ENCODE data around the gene TMEM248.

DNA sequence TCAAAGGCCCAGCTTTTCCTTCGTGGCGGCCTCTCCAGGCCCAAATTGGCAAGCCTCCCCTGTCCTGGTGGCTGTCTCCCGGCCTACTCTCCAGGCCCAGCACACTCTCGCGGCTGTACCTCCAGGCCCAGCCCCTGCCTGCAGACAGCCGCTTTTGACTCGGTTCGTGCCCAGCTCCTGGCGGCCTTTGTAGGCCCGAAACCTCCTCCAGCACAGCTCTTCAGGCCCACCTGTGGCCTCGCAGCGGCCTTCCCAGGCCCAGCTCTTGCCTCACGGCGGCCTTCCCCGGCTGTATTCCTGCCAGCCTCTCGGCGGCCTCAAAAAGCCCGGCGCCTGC lies 18.2 kb upstream of the TMEM248 start:
- no peak for TF ChIP-seq ZIC2 (tag by site-specific recombination; IDR thresholded peaks at IDR 0.05)
- no peak for TF ChIP-seq YY2 (tag by site-specific recombination; IDR thresholded peaks at IDR 0.05)
- TF ChIP-seq, protein P1, sequence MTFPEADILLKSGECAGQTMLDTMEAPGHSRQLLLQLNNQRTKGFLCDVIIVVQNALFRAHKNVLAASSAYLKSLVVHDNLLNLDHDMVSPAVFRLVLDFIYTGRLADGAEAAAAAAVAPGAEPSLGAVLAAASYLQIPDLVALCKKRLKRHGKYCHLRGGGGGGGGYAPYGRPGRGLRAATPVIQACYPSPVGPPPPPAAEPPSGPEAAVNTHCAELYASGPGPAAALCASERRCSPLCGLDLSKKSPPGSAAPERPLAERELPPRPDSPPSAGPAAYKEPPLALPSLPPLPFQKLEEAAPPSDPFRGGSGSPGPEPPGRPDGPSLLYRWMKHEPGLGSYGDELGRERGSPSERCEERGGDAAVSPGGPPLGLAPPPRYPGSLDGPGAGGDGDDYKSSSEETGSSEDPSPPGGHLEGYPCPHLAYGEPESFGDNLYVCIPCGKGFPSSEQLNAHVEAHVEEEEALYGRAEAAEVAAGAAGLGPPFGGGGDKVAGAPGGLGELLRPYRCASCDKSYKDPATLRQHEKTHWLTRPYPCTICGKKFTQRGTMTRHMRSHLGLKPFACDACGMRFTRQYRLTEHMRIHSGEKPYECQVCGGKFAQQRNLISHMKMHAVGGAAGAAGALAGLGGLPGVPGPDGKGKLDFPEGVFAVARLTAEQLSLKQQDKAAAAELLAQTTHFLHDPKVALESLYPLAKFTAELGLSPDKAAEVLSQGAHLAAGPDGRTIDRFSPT (tag by site-specific recombination; IDR thresholded peaks at IDR 0.05), result no peak
